Activated CD8-positive, alpha-beta T cell treated with anti-CD3 and anti-CD28 coated beads for 36 hours (primary cell): ENCODE results near the gene CCDC141. TPM values are rescaled to one million over a fixed set of nuclear protein-coding genes. Genes with fewer than 3 reads are reported as not detected.
"Not testable (repeated sequence)": the region's sequence is repeated elsewhere in the genome, so short reads cannot be mapped to it uniquely, and the experiment has no call there.

Experiments used
- ATAC-seq: fragments of 200-7000 bp; cut with Tn5 transposase; one replicate; pipeline ENCODE4 v1.10.0; 2021; ENCODE audit warnings: mild to moderate bottlenecking, moderate library complexity
- CTCF ChIA-PET: fragments of 350-600 bp; sonication (Branson Sonifier 250); formaldehyde crosslinking; loops from one replicate; lab custom pipeline; 2021; ENCODE audit warnings: antibody characterized with exemption; lab: Charles Lee
- POLR2A ChIA-PET: fragments of 350-600 bp; sonication (Branson Sonifier 250); formaldehyde crosslinking; loops from one replicate; lab custom pipeline; 2021; ENCODE audit warnings: antibody characterized with exemption; lab: Charles Lee
- DNase-seq: peaks from one replicate; pipeline ENCODE4 v3.0.0-alpha.2; 2020
- H3K27ac Mint-ChIP-seq: one replicate; pipeline ENCODE4 v1.8.0; 2021; ENCODE audit warnings: mild to moderate bottlenecking, mixed read lengths
- H3K27me3 Mint-ChIP-seq: one replicate; pipeline ENCODE4 v1.8.0; 2021; ENCODE audit warnings: mixed read lengths
- H3K36me3 Mint-ChIP-seq: one replicate; pipeline ENCODE4 v1.8.0; 2021; ENCODE audit warnings: low read depth, mixed read lengths
- H3K4me1 Mint-ChIP-seq: one replicate; pipeline ENCODE4 v1.8.0; 2021; ENCODE audit warnings: low read depth, mixed read lengths
- H3K4me3 Mint-ChIP-seq: one replicate; pipeline ENCODE4 v1.8.0; 2021; ENCODE audit warnings: mild to moderate bottlenecking, moderate library complexity, mixed read lengths
- H3K9me3 Mint-ChIP-seq: one replicate; pipeline ENCODE4 v1.8.0; 2021; ENCODE audit warnings: mixed read lengths
- CTCF ChIP-seq: fragments of 200-600 bp; IDR thresholded peaks from one replicate; pipeline ENCODE4 v1.8.0; 2022; ENCODE audit warnings: antibody characterized with exemption, mild to moderate bottlenecking
- intact Hi-C: fragments of 100-400 bp; cut with micrococcal nuclease; formaldehyde crosslinking; loops from one replicate; pipeline ENCODE4 v1.10.0; 2022
- total RNA-seq, 2 experiments: library from RNA; stranded (reverse); gene quantifications; one replicate each; pipeline ENCODE4 v1.2.3, GENCODE V29; 2021

CCDC141 gene
- total RNA-seq, 2 experiments from 2014 or later = 6.5 to 7.8 TPM

- TF ChIP-seq CTCF = no peak
- Mint-ChIP-seq H3K27me3 (no peaks in the 10 kb centered on the region), H3K4me1 (peaks cover 16% of the 10 kb centered on the region), H3K9me3 (peaks cover 8% of the 10 kb centered on the region), H3K4me3 (no peak overlapping the region), H3K36me3 (peaks cover 9% of the 10 kb centered on the region), H3K27ac (no peak overlapping the region)
- intact Hi-C loops = no loop called here
- DNase-seq = no peak
- ChIA-PET POLR2A (no interaction called here), CTCF (interaction anchor here (0.8 to 1.9 kb wide), 3 partner anchors 23 to 107 kb away, joined by 3 to 5 read pairs (median 3); no protein-coding TSS in a partner anchor)
- no peak for ATAC-seq
Measured at GRCh38 chr2:178997477-178997876, 52.5 kb downstream of the CCDC141 start.

GRCh38 chr2:178997067-178997466, 52.9 kb downstream of the CCDC141 start:
- Mint-ChIP-seq H3K36me3 (peaks cover 9% of the 10 kb centered on the region), H3K27me3 (no peaks in the 10 kb centered on the region), H3K27ac (no peak overlapping the region), H3K9me3 (peaks cover 8% of the 10 kb centered on the region), H3K4me1 (peaks cover 16% of the 10 kb centered on the region), H3K4me3 (no peak overlapping the region)
- ATAC-seq = no peak
- no peak for TF ChIP-seq CTCF
- CTCF ChIA-PET = interaction anchor here (1.9 kb wide), 1 partner anchor 23 kb away, joined by 5 read pairs; no protein-coding TSS in a partner anchor
- POLR2A ChIA-PET = no interaction called here
- DNase-seq = peak; percentile 9
- intact Hi-C loops = no loop called here

GRCh38 chr2:178994264-178994663, 55.7 kb downstream of the CCDC141 start:
- DNase-seq = no peak
- H3K4me1 Mint-ChIP-seq = peaks cover 22% of the 10 kb centered on the region
- intact Hi-C loops = no loop called here
- no peak overlapping the region for H3K27ac Mint-ChIP-seq
- no peak overlapping the region for H3K4me3 Mint-ChIP-seq
- peaks cover 9% of the 10 kb centered on the region for H3K36me3 Mint-ChIP-seq
- peaks cover 8% of the 10 kb centered on the region for H3K9me3 Mint-ChIP-seq
- H3K27me3 Mint-ChIP-seq = no peaks in the 10 kb centered on the region
- ChIA-PET POLR2A (no interaction called here), CTCF (no interaction called here)
- TF ChIP-seq CTCF = no peak
- no peak for ATAC-seq

GRCh38 chr2:178993788-178994187, 56.1 kb downstream of the CCDC141 start:
- DNase-seq (no peak), ATAC-seq (no peak)
- intact Hi-C loops = no loop called here
- Mint-ChIP-seq H3K9me3 (peaks cover 8% of the 10 kb centered on the region), H3K36me3 (peaks cover 9% of the 10 kb centered on the region), H3K4me3 (no peak overlapping the region), H3K27ac (no peak overlapping the region), H3K27me3 (no peaks in the 10 kb centered on the region), H3K4me1 (peaks cover 17% of the 10 kb centered on the region)
- ChIA-PET CTCF (no interaction called here), POLR2A (no interaction called here)
- TF ChIP-seq CTCF = no peak

GRCh38 chr2:178992719-178993118, 57.2 kb downstream of the CCDC141 start:
- POLR2A ChIA-PET, DNase-seq, CTCF ChIA-PET, H3K27me3 Mint-ChIP-seq, intact Hi-C loops, H3K4me3 Mint-ChIP-seq, ATAC-seq, H3K27ac Mint-ChIP-seq, H3K36me3 Mint-ChIP-seq, H3K9me3 Mint-ChIP-seq: not testable (repeated sequence)
- peaks cover 13% of the 10 kb centered on the region for H3K4me1 Mint-ChIP-seq
